Dedifferentiated amniotic fluid mesenchymal stem cell (primary cell): Measurements from ENCODE around the gene TMOD4.

Source experiments
- DNase-seq: peaks from one replicate; pipeline ENCODE4 v3.0.0-alpha.2; 2016; ENCODE audit errors: extremely low spot score

TMOD4 gene

DNA sequence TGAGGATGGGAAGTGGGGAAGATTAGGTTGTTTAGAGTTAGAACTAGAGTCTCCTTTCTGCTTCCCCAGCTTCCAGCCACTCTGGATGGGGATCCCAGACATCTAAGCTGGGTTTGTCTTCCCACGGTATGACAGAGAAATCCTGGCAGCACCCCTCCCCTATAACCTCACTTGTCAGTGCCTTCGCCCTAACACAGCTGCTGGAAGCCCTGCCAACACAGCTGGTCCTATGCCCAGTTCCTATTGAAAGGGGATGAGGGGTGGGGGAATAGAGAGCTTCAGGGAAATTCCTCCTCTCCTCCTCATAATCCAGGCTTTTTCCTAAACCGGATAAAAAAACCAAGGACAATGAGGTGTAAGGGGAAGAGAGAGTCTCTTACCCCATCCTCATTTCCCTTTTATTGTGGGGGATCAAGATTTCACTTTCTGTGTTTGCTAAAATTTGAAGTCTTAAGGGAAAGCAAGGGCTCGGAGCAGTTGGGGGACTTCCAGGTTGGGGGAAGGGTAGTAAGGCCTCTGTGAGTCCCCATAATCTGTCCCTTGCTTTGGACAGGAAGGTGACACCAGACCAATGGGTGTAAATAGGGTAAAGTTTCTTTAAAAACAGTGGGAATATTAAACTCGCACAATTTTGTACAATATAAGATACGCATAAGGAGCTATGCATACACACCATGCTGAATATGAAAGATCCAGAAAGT is 590 bp downstream of the TMOD4 start:
- no peak for DNase-seq

DNA sequence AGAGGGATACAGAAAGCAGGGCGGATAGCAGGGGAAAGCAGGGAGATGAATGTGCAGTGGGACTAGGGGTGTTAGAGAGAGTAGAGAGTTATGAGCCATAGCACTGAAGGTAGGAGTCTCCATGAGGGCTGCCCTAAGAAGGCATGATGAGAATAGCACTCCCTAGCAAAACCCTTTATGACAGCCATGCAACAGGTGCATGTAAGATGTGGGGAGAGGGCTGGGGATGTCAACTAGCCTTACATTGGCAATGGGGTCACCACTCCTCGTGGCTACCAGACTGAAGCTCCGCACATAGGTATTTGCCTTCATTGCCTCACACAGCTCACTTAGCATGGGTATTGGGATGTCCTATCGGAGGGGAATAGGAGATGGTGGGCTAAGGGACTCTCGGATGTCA is 4.6 kb downstream of the TMOD4 start:
- no peak for DNase-seq

GRCh38 chr1:151167116-151167515 is 8.7 kb downstream of the TMOD4 start:
- no peak for DNase-seq

GRCh38 chr1:151166505-151166956 is 9.2 kb downstream of the TMOD4 start:
- peak; percentile 44 for DNase-seq

- DNase-seq: peak; percentile 99
These were observed 9.9 kb downstream of the TMOD4 start, which contains the start of the genes LYSMD1 and SCNM1 for GRCh38 chr1:151165738-151166504. TSS of gene LYSMD1 (minus strand) at chr1:151165902. CDS start at chr1:151165258, 644 bp downstream. TSS of gene SCNM1 (plus strand) at chr1:151166144. CDS start at chr1:151166153, 9 bp downstream.

- DNase-seq: no peak
These were observed 10.5 kb downstream of the TMOD4 start for GRCh38 chr1:151165281-151165737.

DNA sequence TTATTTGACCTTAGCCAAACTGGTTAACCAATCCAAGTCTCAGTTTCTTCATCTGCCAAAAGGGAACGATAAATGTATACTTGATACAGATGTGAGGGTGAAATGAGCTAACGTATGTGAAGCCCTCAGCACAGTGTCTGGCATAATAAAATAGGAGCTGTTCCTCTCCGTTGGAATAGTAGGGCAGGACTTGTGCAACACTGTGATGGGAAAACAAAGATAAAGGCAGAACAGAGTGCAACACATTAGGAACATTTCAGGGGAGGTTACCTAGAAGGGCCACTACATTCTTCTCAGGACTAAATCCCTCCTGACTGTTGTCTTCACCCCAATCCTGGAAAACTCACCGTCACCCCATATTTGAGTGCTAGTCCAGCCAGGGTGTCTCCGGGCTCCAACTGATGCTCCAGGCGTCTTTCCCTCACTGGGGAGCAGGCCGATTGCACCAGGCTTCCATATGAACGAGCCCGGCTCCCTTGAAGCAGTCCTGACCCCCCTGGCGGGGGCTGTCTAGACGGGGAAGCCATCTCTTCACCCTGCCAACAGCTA is 11.0 kb downstream of the TMOD4 start:
- DNase-seq: peak; percentile 26

- no peak for DNase-seq
These were observed 16.4 kb downstream of the TMOD4 start for GRCh38 chr1:151159373-151159772.

DNA sequence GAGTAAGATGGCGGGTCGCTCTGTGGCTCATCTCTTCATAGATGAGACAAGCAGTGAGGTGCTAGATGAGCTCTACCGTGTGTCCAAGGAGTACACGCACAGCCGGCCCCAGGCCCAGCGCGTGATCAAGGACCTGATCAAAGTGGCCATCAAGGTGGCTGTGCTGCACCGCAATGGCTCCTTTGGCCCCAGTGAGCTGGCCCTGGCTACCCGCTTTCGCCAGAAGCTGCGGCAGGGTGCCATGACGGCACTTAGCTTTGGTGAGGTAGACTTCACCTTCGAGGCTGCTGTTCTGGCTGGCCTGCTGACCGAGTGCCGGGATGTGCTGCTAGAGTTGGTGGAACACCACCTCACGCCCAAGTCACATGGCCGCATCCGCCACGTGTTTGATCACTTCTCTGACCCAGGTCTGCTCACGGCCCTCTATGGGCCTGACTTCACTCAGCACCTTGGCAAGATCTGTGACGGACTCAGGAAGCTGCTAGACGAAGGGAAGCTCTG is 17.0 kb downstream of the TMOD4 start:
- DNase-seq: no peak

GRCh38 chr1:151158326-151158725 is 17.5 kb downstream of the TMOD4 start:
- DNase-seq: no peak

- no peak for DNase-seq
These were observed 18.7 kb downstream of the TMOD4 start for GRCh38 chr1:151157067-151157531.

- DNase-seq: no peak
These were observed 19.3 kb downstream of the TMOD4 start, which contains the start of gene TNFAIP8L2 for GRCh38 chr1:151156515-151156819. TSS of gene TNFAIP8L2 (plus strand) at chr1:151156649. CDS start at chr1:151158698, 2,049 bp downstream.

DNA sequence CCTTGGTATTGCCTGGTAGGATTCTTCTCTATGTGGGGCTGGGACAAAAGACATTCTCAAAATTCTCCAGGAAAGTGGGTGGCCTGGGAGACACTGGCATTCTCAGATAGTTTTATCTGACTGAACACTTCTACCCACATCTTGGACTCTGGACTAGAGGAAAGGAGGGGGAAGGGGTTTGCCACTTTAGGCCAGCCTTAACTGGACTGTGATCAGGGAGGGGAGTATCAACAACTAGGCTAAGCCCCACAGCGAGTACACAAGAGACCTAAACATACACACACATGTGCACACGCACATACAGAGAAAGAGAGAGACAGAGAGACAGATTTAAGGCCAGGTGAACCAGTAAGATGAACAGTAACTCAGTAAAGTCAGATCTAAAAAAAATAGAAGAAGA is 28.1 kb downstream of the TMOD4 start:
- no peak for DNase-seq

DNA sequence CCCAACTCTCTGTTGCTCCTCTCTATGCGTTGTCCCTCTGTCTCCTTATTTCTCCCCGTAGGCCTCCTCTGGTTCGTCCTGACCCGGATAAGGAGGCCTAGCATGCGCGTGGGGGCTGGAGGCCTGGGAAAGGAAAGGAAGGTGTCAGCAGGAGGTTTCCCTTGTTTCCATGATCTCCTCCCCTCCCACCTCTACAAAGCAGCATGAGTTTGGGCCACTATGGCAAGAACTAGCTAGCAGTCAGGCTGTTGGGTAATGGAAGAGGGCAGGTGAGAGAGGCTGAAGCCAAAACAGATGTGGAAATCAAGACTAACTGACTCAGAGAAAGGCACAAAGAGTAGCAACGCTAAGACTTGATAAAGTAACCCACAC is 28.7 kb downstream of the TMOD4 start:
- DNase-seq: no peak

DNA sequence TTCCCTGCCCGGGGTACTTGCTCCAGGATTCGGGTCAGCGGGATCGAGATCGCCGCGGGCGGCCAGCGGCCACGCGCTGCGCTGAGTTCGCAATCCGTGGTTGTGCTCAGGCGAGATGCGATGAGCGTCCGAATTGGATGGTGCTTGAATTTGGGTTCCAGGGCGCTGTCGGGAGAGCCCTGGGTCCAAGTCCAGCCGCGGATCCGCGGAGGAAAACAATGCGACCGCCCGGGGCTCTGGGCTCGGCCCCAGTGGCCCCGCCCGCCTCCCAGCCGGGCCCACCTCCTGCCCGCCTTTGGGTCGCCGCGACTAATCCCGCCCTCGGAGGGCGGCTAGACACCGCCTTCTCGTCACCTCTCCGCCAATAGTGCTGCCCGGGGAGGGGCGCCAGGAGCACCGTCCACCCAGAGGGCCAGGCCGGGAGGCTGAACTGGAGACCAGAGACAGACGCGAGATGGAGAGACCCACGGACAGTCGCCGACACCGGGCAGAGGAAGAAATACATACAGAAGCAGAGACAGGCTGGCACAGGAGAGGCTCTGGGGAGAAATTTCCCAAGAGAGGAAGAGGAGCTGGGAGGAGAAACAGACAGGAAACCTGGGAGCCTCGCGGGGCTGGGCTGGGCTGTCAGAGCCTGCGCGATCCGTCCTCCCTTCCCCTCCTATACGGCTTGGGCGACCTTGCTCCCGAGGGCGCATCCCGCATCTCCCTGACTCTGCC is 29.2 kb downstream of the TMOD4 start, which contains the start of gene SEMA6C:
Gene SEMA6C, minus strand, starts transcription at position 220 of the 720 bp plus-strand sequence. CDS start 4,010 bp downstream, outside the sequence.
- peak; percentile 80 for DNase-seq

DNA sequence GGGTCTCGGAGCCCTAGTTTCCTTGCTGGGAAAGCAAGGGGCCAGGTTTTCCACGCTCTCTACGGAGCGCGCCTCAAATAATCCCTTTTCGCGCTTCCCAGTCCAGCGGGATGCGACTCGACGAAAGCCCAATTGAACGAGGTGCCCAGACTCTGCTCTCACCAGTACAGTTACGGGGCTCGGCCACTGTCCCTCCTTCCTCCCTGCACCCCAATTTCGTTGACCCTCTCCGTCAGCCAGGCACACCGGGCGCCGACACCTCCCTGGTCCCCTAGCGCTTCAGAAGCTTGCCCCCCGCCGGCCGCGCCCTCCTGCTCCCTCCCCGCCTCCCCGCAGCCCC is 29.7 kb downstream of the TMOD4 start:
- no peak for DNase-seq

DNA sequence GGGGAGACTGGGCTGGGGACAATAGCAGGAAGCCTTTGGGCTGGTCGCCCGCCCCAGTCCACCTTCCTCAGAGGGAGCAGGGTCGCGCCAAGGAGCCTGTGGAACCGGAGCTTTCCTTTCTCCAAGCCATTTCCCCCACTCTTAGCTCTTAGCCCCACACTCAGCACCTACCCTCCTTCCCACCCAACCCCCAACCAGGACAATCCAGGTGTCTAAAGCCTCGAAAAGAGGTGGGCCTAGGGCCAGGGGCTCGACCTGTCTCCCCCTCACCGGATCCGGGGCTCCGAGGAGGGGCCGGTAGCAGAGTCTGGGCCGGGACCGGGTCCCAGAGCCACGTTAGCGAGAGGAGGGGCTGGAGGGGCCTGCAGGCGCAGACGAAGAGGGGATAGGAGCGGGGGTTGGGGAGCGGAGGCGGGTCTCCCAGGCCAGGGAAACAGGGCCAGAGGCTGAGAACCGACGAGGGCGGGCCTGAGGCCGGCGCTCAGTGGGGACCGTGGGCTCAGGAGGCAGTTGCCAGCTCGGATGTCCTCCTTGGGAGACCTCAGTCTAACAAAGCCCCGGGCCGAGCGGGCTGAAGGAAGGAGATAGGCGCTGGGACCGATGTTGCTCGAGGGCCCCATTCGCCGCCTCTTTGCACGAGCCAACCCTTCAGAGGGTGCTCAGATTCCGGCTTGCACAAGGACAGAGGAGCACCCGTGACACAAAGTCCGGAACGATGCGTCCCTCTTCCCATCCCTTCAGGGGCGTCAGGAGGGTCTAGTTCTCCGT is 30.3 kb downstream of the TMOD4 start:
- DNase-seq: no peak

GRCh38 chr1:151144474-151145303 is 31.1 kb downstream of the TMOD4 start:
- no peak for DNase-seq

DNA sequence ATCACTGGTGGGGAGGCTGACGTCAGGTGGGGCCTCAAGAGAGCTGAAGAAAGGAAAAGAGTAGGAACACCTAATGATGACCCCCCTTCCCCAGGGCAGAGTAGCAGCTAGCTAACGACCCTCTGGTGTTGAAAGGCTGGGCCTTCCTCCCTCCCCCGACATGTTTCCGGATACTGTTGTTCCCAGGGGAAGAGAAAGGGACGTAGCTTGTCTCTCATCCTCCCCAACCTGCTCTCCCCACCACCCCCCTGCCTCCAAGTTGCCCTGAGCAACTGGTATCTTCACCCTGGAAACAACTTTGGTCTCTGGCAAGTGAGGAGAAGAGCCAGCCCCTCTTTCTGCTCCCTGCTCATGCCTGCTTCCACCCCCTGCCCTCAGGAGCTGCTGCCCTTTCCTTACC is 31.8 kb downstream of the TMOD4 start:
- DNase-seq: no peak

DNA sequence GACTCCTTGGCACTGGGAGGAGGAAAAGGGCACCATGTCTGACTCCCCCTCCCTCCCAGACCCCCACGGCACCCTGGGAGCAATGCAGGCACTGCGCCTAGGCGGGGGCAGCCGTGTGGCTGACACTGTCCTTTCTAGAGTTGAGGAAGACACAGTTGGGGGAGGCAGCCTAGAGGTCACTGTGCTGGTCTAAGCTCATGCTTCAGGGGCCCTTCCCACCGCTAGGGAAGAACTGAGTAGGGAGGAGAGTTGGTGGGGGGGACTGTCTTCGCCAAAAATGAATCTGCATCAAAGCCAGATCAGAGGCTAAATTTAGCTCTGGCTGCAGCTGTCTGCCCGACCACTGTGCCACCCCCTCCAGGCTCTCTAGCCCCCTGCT is 32.7 kb downstream of the TMOD4 start:
- no peak for DNase-seq
